GM23248 (cell line): Measurements from ENCODE around the gene DLGAP3. TPM values are rescaled to one million over a fixed set of nuclear protein-coding genes. Genes with fewer than 3 reads are reported as not detected.
"Not testable (repeated sequence)": the region's sequence is repeated elsewhere in the genome, so short reads cannot be mapped to it uniquely, and the experiment has no call there.

ENCODE experiments used
- DNase-seq: peaks from one replicate; pipeline ENCODE4 v3.0.0-alpha.2; 2015
- H2AFZ ChIP-seq: fragments of 200-600 bp; sonication (generic); 2 replicates; pipeline ENCODE4 v1.6.1; 2016; ENCODE audit warnings: antibody characterized with exemption
- H3F3A ChIP-seq: fragments of 200-600 bp; sonication (generic); 2 replicates; pipeline ENCODE4 v1.6.1; 2016; ENCODE audit warnings: mild to moderate bottlenecking, antibody characterized with exemption, mixed run types; ENCODE audit not compliant: insufficient read depth
- H3K27ac ChIP-seq: fragments of 200-600 bp; sonication (generic); 2 replicates; pipeline ENCODE4 v1.5.1; 2016; ENCODE audit warnings: mild to moderate bottlenecking
- H3K27me3 ChIP-seq: fragments of 200-600 bp; sonication (generic); replicated peaks from 2 replicates; pipeline ENCODE4 v1.6.1; 2016; ENCODE audit warnings: mild to moderate bottlenecking; ENCODE audit not compliant: insufficient read depth
- H3K36me3 ChIP-seq: fragments of 200-600 bp; sonication (generic); 2 replicates; pipeline ENCODE4 v1.6.1; 2016; ENCODE audit warnings: low read depth, mild to moderate bottlenecking
- H3K4me1 ChIP-seq: fragments of 200-600 bp; sonication (generic); 2 replicates; pipeline ENCODE4 v1.6.1; 2016; ENCODE audit warnings: mild to moderate bottlenecking; ENCODE audit not compliant: insufficient read depth
- H3K4me2 ChIP-seq: fragments of 200-600 bp; sonication (generic); one replicate; pipeline ENCODE4 v1.6.1; 2016; ENCODE audit warnings: mild to moderate bottlenecking; ENCODE audit not compliant: unreplicated experiment
- H3K4me3 ChIP-seq: fragments of 200-600 bp; sonication (generic); 2 replicates; pipeline ENCODE4 v1.5.1; 2016; ENCODE audit warnings: mild to moderate bottlenecking
- H3K79me2 ChIP-seq: fragments of 200-600 bp; sonication (generic); 2 replicates; pipeline ENCODE4 v1.6.1; 2016; ENCODE audit warnings: mild to moderate bottlenecking; ENCODE audit not compliant: insufficient read depth
- H3K9ac ChIP-seq: fragments of 200-600 bp; sonication (generic); 2 replicates; pipeline ENCODE4 v1.6.1; 2016; ENCODE audit warnings: mild to moderate bottlenecking
- H3K9me2 ChIP-seq: fragments of 200-600 bp; sonication (generic); 2 replicates; pipeline ENCODE4 v1.6.1; 2016; ENCODE audit warnings: mixed run types, mild to moderate bottlenecking, moderate library complexity; ENCODE audit not compliant: insufficient read depth
- H3K9me3 ChIP-seq: fragments of 200-600 bp; sonication (generic); one replicate; pipeline ENCODE4 v1.6.1; 2017; ENCODE audit warnings: low read depth
- H4K20me1 ChIP-seq: fragments of 200-600 bp; sonication (generic); 2 replicates; pipeline ENCODE4 v1.6.0; 2016; ENCODE audit not compliant: insufficient read depth
- EZH2 ChIP-seq: fragments of 200-600 bp; sonication (generic); IDR thresholded peaks from 2 replicates; pipeline ENCODE4 v1.6.1; 2018; ENCODE audit warnings: antibody characterized with exemption, mild to moderate bottlenecking; ENCODE audit not compliant: insufficient read depth, poor library complexity, severe bottlenecking
- EZH2phosphoT487 ChIP-seq: fragments of 200-600 bp; sonication (generic); IDR thresholded peaks from 2 replicates; pipeline ENCODE4 v1.6.1; 2018; ENCODE audit warnings: antibody characterized with exemption, moderate library complexity, mild to moderate bottlenecking, low read depth; ENCODE audit not compliant: insufficient read depth
- WGBS, 2 experiments: methylation state at CpG; one replicate each; pipeline ENCODE4 v1.1.6; 2015 to 2017; ENCODE audit warnings: low lambda C conversion rate in 2 of 2, low coverage in 1 of 2; ENCODE audit errors: missing lambda C conversion rate in 2 of 2; 5-methylcytosine and 5-hydroxymethylcytosine counted together
- in situ Hi-C: fragments of 300-500 bp; cut with MboI; formaldehyde crosslinking; loops from 2 replicates; pipeline ENCODE4 v1.15.0; 2020
- polyA plus RNA-seq: library from polyadenylated mRNA; unstranded; fragments of >200 nt; fragmentation: Nextera tagmentation; extraction: Ambion mirVana; gene quantifications from 2 replicates; pipeline ENCODE4 v1.2.1, GENCODE V29; 2016
- total RNA-seq: library from RNA; depleted of rRNA; stranded (reverse); fragments of >200 nt; shearing (Covaris generic); gene quantifications from 2 replicates; pipeline ENCODE4 v1.2.3, GENCODE V29; 2014

Gene DLGAP3
- total and polyA plus RNA-seq, 2 experiments from 2014 or later, result 0.11 TPM; not detected in 1

DNA sequence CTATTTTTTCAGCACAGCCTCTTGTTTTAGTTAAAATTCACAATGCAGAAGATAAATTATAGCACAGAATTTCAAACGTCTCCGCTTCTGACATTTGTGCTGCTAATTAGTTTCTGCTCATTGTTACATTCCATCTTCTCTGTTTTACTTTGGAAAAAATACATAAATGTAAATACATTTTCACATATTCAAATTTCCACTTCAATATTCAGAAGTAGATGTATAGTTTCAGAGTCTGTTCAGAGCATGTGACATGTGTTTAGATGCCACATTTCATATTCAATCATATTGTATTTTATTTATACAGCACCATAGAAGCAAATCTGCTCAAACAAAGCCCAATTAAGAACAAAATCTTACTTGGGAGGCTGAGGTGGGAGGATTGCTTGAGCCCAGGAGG is 36.1 kb upstream of the DLGAP3 start:
- Histone ChIP-seq H3F3A (no peaks in the 10 kb centered on the region), H3K27me3 (no peaks in the 10 kb centered on the region), H3K9ac (no peak overlapping the region), H2AFZ (no peak overlapping the region), H3K27ac (no peak overlapping the region), H3K4me2 (no peak overlapping the region), H3K4me1 (no peaks in the 10 kb centered on the region), H3K4me3 (no peak overlapping the region), H3K79me2 (no peaks in the 10 kb centered on the region), H3K9me3 (no peaks in the 10 kb centered on the region), H3K9me2 (no peaks in the 10 kb centered on the region), H3K36me3 (no peaks in the 10 kb centered on the region), H4K20me1 (no peaks in the 10 kb centered on the region)
- in situ Hi-C loops, result no loop called here
- 66 to 87% methylated on average over 2 of the region's 2 CpGs for WGBS, 2 experiments
- TF ChIP-seq EZH2phosphoT487 (no peak), EZH2 (no peak)
- no peak for DNase-seq

DNA sequence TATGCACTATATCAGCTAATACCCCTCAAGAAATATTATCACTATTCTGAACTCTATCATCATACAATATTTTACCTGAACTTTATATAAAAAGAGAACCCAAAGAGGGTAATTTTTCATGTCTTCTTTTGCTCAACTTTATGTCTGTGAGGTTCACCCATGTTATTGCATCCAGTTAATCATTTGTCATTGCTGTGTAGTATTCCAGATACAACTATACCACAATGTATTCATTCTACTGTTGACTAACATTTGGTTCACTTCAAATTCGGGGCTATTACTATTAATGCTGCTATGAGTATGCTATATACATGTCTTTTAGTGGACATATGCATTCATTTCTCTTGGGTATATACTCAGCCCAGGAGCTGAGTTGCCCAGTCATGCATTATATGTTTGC is 21.0 kb upstream of the DLGAP3 start:
- DNase-seq, result no peak
- 0 to 2% methylated on average over 1 of the region's 1 CpG for WGBS, 2 experiments
- in situ Hi-C loops, result no loop called here

DNA sequence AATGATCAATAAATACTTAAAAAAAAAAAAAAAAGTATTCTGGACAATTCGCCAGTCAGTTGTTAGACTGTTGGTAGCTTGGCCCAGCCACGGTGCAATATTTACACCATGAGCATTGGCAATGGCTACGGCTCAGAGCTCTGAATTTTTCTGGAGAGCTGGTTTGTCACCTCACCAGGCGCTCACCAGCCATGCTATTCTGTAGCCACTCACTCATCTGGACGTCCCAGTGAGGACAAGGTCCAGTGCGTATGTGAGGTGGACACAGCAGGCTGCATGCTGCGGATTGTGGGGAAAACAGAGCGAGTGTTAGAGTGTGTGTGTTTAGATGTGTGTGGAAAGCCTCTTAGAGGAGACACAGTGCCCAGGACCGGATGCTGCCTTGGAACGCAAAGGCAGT is 19.3 kb upstream of the DLGAP3 start:
- H3K9me3 ChIP-seq, H3K79me2 ChIP-seq, H3F3A ChIP-seq, H3K36me3 ChIP-seq, H3K9me2 ChIP-seq, H3K4me3 ChIP-seq, H3K27me3 ChIP-seq, H3K9ac ChIP-seq, DNase-seq, H3K4me2 ChIP-seq, H3K27ac ChIP-seq, H4K20me1 ChIP-seq, in situ Hi-C loops, H2AFZ ChIP-seq, H3K4me1 ChIP-seq: not testable (repeated sequence)
- 61 to 62% methylated on average over 10 of the region's 10 CpGs for WGBS, 2 experiments

More for the DNA sequence above, 21.0 kb upstream of the DLGAP3 start:
- Histone ChIP-seq H3K27ac (no peak overlapping the region), H3K9me3 (no peaks in the 10 kb centered on the region), H3K9ac (no peak overlapping the region), H3K9me2 (no peaks in the 10 kb centered on the region), H4K20me1 (no peaks in the 10 kb centered on the region), H3K4me3 (no peak overlapping the region), H3K79me2 (no peaks in the 10 kb centered on the region), H3K27me3 (peaks cover 5% of the 10 kb centered on the region; the same call in 1 of the 2 replicates), H3K4me1 (no peaks in the 10 kb centered on the region), H3F3A (no peaks in the 10 kb centered on the region), H3K4me2 (no peak overlapping the region), H3K36me3 (no peaks in the 10 kb centered on the region), H2AFZ (no peak overlapping the region)
- TF ChIP-seq EZH2phosphoT487 (no peak), EZH2 (no peak)

DNA sequence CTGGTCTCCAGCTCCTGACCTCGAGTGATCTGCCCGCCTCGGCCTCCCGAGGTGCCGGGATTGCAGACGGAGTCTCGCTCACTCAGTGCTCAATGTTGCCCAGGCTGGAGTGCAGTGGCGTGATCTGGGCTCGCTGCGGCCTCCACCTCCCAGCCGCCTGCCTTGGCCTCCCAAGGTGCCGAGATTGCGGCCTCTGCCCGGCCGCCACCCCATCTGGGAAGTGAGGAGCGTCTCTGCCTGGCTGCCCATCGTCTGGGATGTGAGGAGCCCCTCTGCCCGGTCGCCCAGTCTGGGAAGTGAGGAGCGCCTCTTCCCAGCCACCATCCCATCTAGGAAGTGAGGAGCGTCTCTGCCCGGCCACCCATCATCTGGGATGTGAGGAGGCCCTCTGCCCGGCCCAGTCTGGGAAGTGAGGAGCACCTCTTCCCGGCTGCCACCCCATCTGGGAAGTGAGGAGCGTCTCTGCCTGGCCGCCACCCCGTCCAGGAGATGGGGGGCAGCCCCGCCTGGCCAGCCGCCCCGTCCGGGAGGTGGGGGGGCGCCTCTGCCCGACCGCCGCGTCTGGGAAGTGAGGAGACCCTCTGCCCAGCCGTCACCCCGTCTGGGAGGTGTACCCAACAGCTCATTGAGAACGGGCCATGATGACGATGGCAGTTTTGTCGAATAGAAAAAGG is 18.3 kb upstream of the DLGAP3 start:
- 74 to 79% methylated on average over 28 to 41 of the region's 41 CpGs for WGBS, 2 experiments

DNA sequence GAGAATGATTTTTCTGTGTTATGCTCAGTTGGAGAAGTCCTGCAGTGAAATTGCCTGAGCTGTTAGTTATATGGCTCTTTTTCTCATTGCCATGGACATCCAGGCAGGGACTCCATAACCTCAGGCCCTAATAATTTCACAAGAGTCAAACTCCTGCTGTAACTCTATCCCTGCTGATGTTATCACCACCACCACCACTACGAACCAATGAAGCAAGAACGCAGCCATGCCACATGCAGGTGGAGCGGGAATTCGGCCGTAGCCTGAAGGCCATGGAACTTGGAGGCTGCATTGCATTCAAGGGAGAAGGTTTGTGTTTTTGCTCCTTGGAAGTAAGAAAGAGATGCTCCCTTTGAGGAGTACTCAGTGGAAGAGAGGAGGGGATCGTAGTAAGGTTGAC is 16.8 kb upstream of the DLGAP3 start:
- H3K9ac ChIP-seq, result no peak overlapping the region
- no peaks in the 10 kb centered on the region for H3K79me2 ChIP-seq
- no peak overlapping the region for H3K4me2 ChIP-seq
- 74 to 78% methylated on average over 6 of the region's 6 CpGs for WGBS, 2 experiments
- in situ Hi-C loops, result no loop called here
- H3K27ac ChIP-seq, result no peak overlapping the region
- no peak overlapping the region for H3K4me3 ChIP-seq
- DNase-seq, result no peak
- H3F3A ChIP-seq, result no peaks in the 10 kb centered on the region
- H4K20me1 ChIP-seq, result no peaks in the 10 kb centered on the region
- TF ChIP-seq EZH2 (no peak), EZH2phosphoT487 (no peak)
- H3K36me3 ChIP-seq, result no peaks in the 10 kb centered on the region
- no peaks in the 10 kb centered on the region for H3K9me2 ChIP-seq
- no peak overlapping the region for H2AFZ ChIP-seq
- H3K27me3 ChIP-seq, result peaks cover 17% of the 10 kb centered on the region
- H3K4me1 ChIP-seq, result no peaks in the 10 kb centered on the region
- no peaks in the 10 kb centered on the region for H3K9me3 ChIP-seq

More for the DNA sequence above, 18.3 kb upstream of the DLGAP3 start:
- H3K9ac ChIP-seq, H3K4me2 ChIP-seq, H3K36me3 ChIP-seq, H3F3A ChIP-seq, H3K9me2 ChIP-seq, H3K4me3 ChIP-seq, H4K20me1 ChIP-seq, H3K9me3 ChIP-seq, H3K79me2 ChIP-seq, in situ Hi-C loops, DNase-seq, H3K27ac ChIP-seq, H2AFZ ChIP-seq, H3K4me1 ChIP-seq: not testable (repeated sequence)
- peaks cover 13% of the 10 kb centered on the region for H3K27me3 ChIP-seq

DNA sequence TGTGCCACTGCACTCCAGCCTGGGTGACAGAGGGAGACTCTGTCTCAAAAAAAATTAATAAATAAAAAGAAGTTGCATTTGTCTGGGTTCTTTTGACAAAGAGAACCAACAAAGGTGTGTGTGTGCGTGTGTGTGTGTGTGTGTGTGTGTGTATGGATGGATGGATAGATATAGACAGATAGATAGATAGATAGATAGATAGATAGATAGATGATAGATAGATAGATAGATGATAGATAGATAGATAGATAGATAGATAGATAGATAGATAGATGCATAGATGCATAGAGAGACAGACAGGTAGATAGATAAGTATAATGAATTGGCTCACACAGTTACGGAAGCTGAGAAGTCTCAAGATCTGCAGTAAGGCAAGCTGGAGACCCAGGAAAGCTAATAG is 12.3 kb upstream of the DLGAP3 start:
- H3K4me2 ChIP-seq, H3K36me3 ChIP-seq, H3K9me2 ChIP-seq, H2AFZ ChIP-seq, H3K79me2 ChIP-seq, H3K4me3 ChIP-seq, H3K9me3 ChIP-seq, H4K20me1 ChIP-seq, H3K4me1 ChIP-seq, DNase-seq, H3K27ac ChIP-seq, H3F3A ChIP-seq, in situ Hi-C loops, H3K9ac ChIP-seq: not testable (repeated sequence)
- WGBS, 2 experiments, result 54 to 56% methylated on average over 2 of the region's 2 CpGs
- H3K27me3 ChIP-seq, result peaks cover 17% of the 10 kb centered on the region
